K562 (cell line): ENCODE results near the gene LHFPL5. TPM values are rescaled to one million over a fixed set of nuclear protein-coding genes. Genes with fewer than 3 reads are reported as not detected.

Experiments
- ATAC-seq: fragments of 200-7000 bp; cut with Tn5 transposase; 3 replicates; pipeline ENCODE4 v1.9.1; 2020; ENCODE audit warnings: moderate library complexity
- BruUV-seq: library from RNA; stranded (reverse); fragments of 400-500 nt; replicated peaks from 2 replicates; lab custom pipeline; 2021; lab: Mats Ljungman, UMichigan
- CTCF ChIA-PET: fragments of 300-600 bp; formaldehyde crosslinking; extraction: SDS; loops from one replicate; lab custom pipeline; 2021; ENCODE audit warnings: low intra/inter-chr PET ratio; lab: Yijun Ruan, JAX
- POLR2A ChIA-PET: fragments of 300-600, 350-650 bp; sonication (Branson Sonifier 250); formaldehyde crosslinking; extraction: SDS; loops from one replicate; lab custom pipeline; 2021; ENCODE audit warnings: antibody characterized with exemption, inconsistent platforms; lab: Yijun Ruan, JAX
- DNase-seq, 4 experiments: peaks; one replicate each; pipeline versions ENCODE4 v3.0.0 to v3.0.0-alpha.2; 2011 to 2018; ENCODE audit warnings: low spot score in 3 of 4, mixed read lengths in 3 of 4; ENCODE audit errors: extremely low read depth in 1 of 4
- FAIRE-seq: peaks from 2 replicates; lab custom pipeline; 2011; peaks lifted over from hg19 to GRCh38; lab: Jason Lieb, UNC
- H2AFZ ChIP-seq: 2 replicates; pipeline ENCODE4 v1.6.0; 2011; ENCODE audit warnings: low read depth, low read length, control low read depth, inconsistent platforms
- H3K27ac ChIP-seq: fragments of 200-600 bp; 3 replicates; pipeline ENCODE4 v1.8.0; 2011; ENCODE audit warnings: low read depth, mild to moderate bottlenecking, control low read depth, inconsistent platforms, low read length, moderate library complexity, mixed read lengths; ENCODE audit errors: extremely low read depth
- H3K27me3 ChIP-seq, 2 experiments: fragments of 300-600 bp in 1 of 2; 2 replicates in 1 of 2; 3 replicates in 1 of 2; pipeline versions ENCODE4 v1.6.0 to v1.8.0; 2011; ENCODE audit warnings: inconsistent platforms in 2 of 2, low read length in 2 of 2, mild to moderate bottlenecking in 1 of 2, mixed read lengths in 1 of 2, moderate library complexity in 1 of 2; ENCODE audit not compliant: control insufficient read depth in 2 of 2, insufficient read depth in 2 of 2
- H3K36me3 ChIP-seq: fragments of 300-600 bp; 3 replicates; pipeline ENCODE4 v1.8.0; 2011; ENCODE audit warnings: mild to moderate bottlenecking, low read length, inconsistent platforms; ENCODE audit not compliant: control insufficient read depth, insufficient read depth
- H3K4me1 ChIP-seq, 2 experiments: fragments of 200-600 bp in 1 of 2; replicated peaks in 1 of 2; 2 replicates in 1 of 2; 3 replicates in 1 of 2; pipeline versions ENCODE4 v1.5.1 to v1.8.0; 2011; ENCODE audit warnings: inconsistent platforms in 2 of 2, low read length in 2 of 2, mild to moderate bottlenecking in 1 of 2, mixed read lengths in 1 of 2, moderate library complexity in 1 of 2; ENCODE audit not compliant: control insufficient read depth in 2 of 2, insufficient read depth in 2 of 2
- H3K4me2 ChIP-seq: 2 replicates; pipeline ENCODE4 v1.6.1; 2011; ENCODE audit warnings: low read length, control low read depth, inconsistent platforms, mixed read lengths; ENCODE audit not compliant: insufficient read depth
- H3K4me3 ChIP-seq: fragments of 200-600 bp; sonication (generic), shearing (Covaris generic); 2 replicates; pipeline ENCODE4 v1.5.1; 2016; ENCODE audit warnings: control low read depth, inconsistent platforms
- H3K79me2 ChIP-seq: fragments of 200-600 bp; 3 replicates; pipeline ENCODE4 v1.8.0; 2011; ENCODE audit warnings: low read length, inconsistent platforms; ENCODE audit not compliant: control insufficient read depth, insufficient read depth
- H3K9ac ChIP-seq, 2 experiments: 2 replicates each; pipeline versions ENCODE4 v1.6.0 to v1.6.1; 2011; ENCODE audit warnings: low read depth in 2 of 2, low read length in 2 of 2, control low read depth in 1 of 2, inconsistent platforms in 1 of 2, mild to moderate bottlenecking in 1 of 2, mixed read lengths in 1 of 2; ENCODE audit not compliant: insufficient read depth in 1 of 2
- H3K9me1 ChIP-seq: one replicate; pipeline ENCODE4 v1.6.0; 2011; ENCODE audit warnings: inconsistent platforms, mild to moderate bottlenecking, low read length, moderate library complexity; ENCODE audit not compliant: control insufficient read depth, insufficient read depth
- H3K9me3 ChIP-seq: replicated peaks from 2 replicates; pipeline ENCODE4 v1.5.1; 2011; ENCODE audit warnings: low read depth, low read length, inconsistent platforms; ENCODE audit not compliant: control insufficient read depth, insufficient read depth
- H4K20me1 ChIP-seq: replicated peaks from 2 replicates; pipeline ENCODE4 v1.6.1; 2011; ENCODE audit warnings: low read length, inconsistent platforms, mixed read lengths; ENCODE audit not compliant: control insufficient read depth, insufficient read depth
- BMI1 ChIP-seq: fragments of 150-350 bp; IDR thresholded peaks from 2 replicates; pipeline ENCODE4 v1.6.1; 2014; ENCODE audit warnings: low read length
- DNMT1 ChIP-seq: fragments of 450-650 bp; IDR thresholded peaks from 2 replicates; pipeline ENCODE4 v1.6.1; 2016; ENCODE audit warnings: antibody characterized with exemption, mild to moderate bottlenecking
- FOXJ3 ChIP-seq: sonication (generic); formaldehyde crosslinking; IDR thresholded peaks from 2 replicates; pipeline ENCODE4 v1.4.0; 2020; ENCODE audit warnings: mild to moderate bottlenecking, missing genetic modification reagents
- GABPA ChIP-seq: fragments of 200-800 bp; sonication (Bioruptor generic); conservative IDR thresholded peaks from 2 replicates; pipeline ENCODE4 v1.6.1; 2016; ENCODE audit warnings: low read depth, missing genetic modification characterization, missing compliant biosample characterization
- GTF2E2 ChIP-seq: fragments of 200-800 bp; sonication (Bioruptor generic); IDR thresholded peaks from 2 replicates; pipeline ENCODE4 v1.6.1; 2016; ENCODE audit warnings: missing genetic modification characterization, missing compliant biosample characterization
- HDAC2 ChIP-seq: fragments of 450-650 bp; IDR thresholded peaks from 2 replicates; pipeline ENCODE4 v1.6.1; 2016; ENCODE audit warnings: mild to moderate bottlenecking
- HMG20A ChIP-seq: fragments of 450-650 bp; formaldehyde crosslinking; conservative IDR thresholded peaks from 2 replicates; pipeline ENCODE4 v1.4.0; 2020; ENCODE audit warnings: mild to moderate bottlenecking, mixed read lengths
- IFI16 ChIP-seq: fragments of 250-450 bp; sonication (Bioruptor Pico); IDR thresholded peaks from 2 replicates; pipeline ENCODE4 v2.1.2; 2022; ENCODE audit warnings: mild to moderate bottlenecking, inconsistent platforms
- KHSRP ChIP-seq: fragments of 450-650 bp; IDR thresholded peaks from 2 replicates; pipeline ENCODE4 v1.6.1; 2017
- MTA3 ChIP-seq: fragments of 450-650 bp; formaldehyde crosslinking; IDR thresholded peaks from 2 replicates; pipeline ENCODE4 v1.6.1; 2017; ENCODE audit warnings: mild to moderate bottlenecking, borderline replicate concordance
- RBM39 ChIP-seq: fragments of 200-400 bp; formaldehyde crosslinking; optimal IDR thresholded peaks from 2 replicates; pipeline ENCODE3; 2018; ENCODE audit warnings: low read depth, low read length
- SMARCC2 ChIP-seq: fragments of 450-650 bp; IDR thresholded peaks from 2 replicates; pipeline ENCODE4 v1.6.1; 2017; ENCODE audit warnings: antibody characterized with exemption, moderate library complexity, mild to moderate bottlenecking, low read depth
- SRSF7 ChIP-seq: fragments of 200-400 bp; formaldehyde crosslinking; optimal IDR thresholded peaks from 2 replicates; pipeline ENCODE3; 2017; ENCODE audit warnings: mild to moderate bottlenecking, low read depth, low read length
- ZNF699 ChIP-seq: fragments of 250-450 bp; sonication (Bioruptor Pico); IDR thresholded peaks from 2 replicates; pipeline ENCODE4 v1.8.0; 2021; ENCODE audit warnings: mild to moderate bottlenecking, moderate library complexity; ENCODE audit not compliant: insufficient replicate concordance
- ZSCAN29 ChIP-seq: fragments of 450-650 bp; IDR thresholded peaks from 2 replicates; pipeline ENCODE4 v1.6.1; 2017
- WGBS: fragments of 100-300 bp; shearing (Covaris generic); methylation state at CpG from one replicate; pipeline ENCODE4 v1.1.6; 2016; ENCODE audit warnings: low coverage, mixed read lengths; ENCODE audit not compliant: insufficient coverage; ENCODE audit errors: missing lambda C conversion rate; 5-methylcytosine and 5-hydroxymethylcytosine counted together
- in situ Hi-C: fragments of 300-500 bp; cut with MboI; formaldehyde crosslinking; loops from 4 replicates; pipeline ENCODE4 v1.15.0; 2018; ENCODE audit warnings: inconsistent platforms, mixed read lengths
- intact Hi-C: fragments of 100-400 bp; cut with micrococcal nuclease; formaldehyde crosslinking; loops from 2 replicates; pipeline ENCODE4 v1.14.2; 2022
- polyA plus RNA-seq, 8 experiments: library from polyadenylated mRNA; depleted of rRNA in 4 of 8; stranded (reverse) in 5 of 8; unstranded in 3 of 8; fragments of >200 nt; fragmentation: Nextera tagmentation in 2 of 8; fragmentation: Illumina TruSeq in 1 of 8; extraction: Ambion mirVana in 2 of 8; extraction: Trizol in 1 of 8; gene quantifications; 2 replicates each; pipeline versions ENCODE4 v1.2.1 to v1.2.3, GENCODE V29; 2011 to 2014; ENCODE audit warnings: inconsistent platforms in 1 of 8, missing spikeins in 1 of 8
- total RNA-seq, 7 experiments: library from RNA; depleted of rRNA in 6 of 7; stranded (reverse); fragments of >200 nt in 6 of 7; fragmentation: Illumina TruSeq in 2 of 7; extraction: Trizol in 2 of 7; gene quantifications; 2 replicates each; pipeline versions ENCODE4 v1.2.1 to v1.2.3, GENCODE V29; 2011 to 2021; ENCODE audit warnings: low replicate concordance in 1 of 7
- TF ChIP-seq, protein P1 (sequence below): sonication (generic); formaldehyde crosslinking; IDR thresholded peaks from 2 replicates; pipeline ENCODE4 v1.8.0; 2022; ENCODE audit warnings: mild to moderate bottlenecking, missing genetic modification reagents
- TF ChIP-seq, protein P2 (sequence below): IDR thresholded peaks from 2 replicates; pipeline ENCODE4 v1.6.1; 2016; ENCODE audit warnings: missing genetic modification characterization, missing compliant biosample characterization
- TF ChIP-seq, protein P3 (sequence below): fragments of 150-350 bp; conservative IDR thresholded peaks from 2 replicates; pipeline ENCODE4 v1.6.1; 2014; ENCODE audit warnings: low read length

Gene LHFPL5
- total and polyA plus RNA-seq, 9 of the 15 experiments (the other 6 are each of a cell fraction or from before 2014, with no cell fraction given): not detected

DNA sequence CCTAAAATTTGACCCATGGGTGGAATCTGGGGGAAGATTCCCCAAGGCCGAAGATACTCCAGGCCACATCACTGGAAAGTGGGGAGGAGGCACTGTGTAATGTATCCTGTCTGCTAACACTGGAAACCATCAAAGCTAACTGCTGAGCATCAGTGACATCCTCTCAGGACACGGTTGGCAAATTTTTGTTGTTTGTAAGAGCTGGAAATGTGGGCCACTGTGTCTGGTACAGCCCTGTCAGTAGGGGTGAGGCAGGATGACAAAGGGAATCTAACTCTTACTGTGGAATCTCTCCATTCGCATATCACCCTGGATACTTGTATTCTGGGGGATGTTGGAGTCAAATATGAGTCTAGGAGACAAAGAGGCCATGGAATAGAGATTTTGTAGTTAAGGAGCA, 45.7 kb upstream of the LHFPL5 start:
- no peaks in the 10 kb centered on the region for H3K36me3 ChIP-seq
- no peak for TF ChIP-seq BMI1
- no peak for TF ChIP-seq KHSRP
- TF ChIP-seq IFI16 (CRISPR knock-in tag): no peak
- no peak for TF ChIP-seq ZNF699 (CRISPR knock-in tag)
- no peak for TF ChIP-seq RBM39
- no peak for TF ChIP-seq HDAC2
- TF ChIP-seq SRSF7: no peak
- no peak for TF ChIP-seq FOXJ3 (CRISPR knock-in tag)
- no peak for TF ChIP-seq ZSCAN29
- no peak for TF ChIP-seq SMARCC2
- no peak for TF ChIP-seq GTF2E2 (tag)
- no peak for TF ChIP-seq DNMT1
- TF ChIP-seq, protein P1, sequence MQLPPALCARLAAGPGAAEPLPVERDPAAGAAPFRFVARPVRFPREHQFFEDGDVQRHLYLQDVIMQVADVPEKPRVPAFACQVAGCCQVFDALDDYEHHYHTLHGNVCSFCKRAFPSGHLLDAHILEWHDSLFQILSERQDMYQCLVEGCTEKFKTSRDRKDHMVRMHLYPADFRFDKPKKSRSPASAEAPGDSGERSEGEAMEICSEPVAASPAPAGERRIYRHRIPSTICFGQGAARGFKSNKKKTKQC (CRISPR knock-in tag): no peak
- TF ChIP-seq, protein P2, sequence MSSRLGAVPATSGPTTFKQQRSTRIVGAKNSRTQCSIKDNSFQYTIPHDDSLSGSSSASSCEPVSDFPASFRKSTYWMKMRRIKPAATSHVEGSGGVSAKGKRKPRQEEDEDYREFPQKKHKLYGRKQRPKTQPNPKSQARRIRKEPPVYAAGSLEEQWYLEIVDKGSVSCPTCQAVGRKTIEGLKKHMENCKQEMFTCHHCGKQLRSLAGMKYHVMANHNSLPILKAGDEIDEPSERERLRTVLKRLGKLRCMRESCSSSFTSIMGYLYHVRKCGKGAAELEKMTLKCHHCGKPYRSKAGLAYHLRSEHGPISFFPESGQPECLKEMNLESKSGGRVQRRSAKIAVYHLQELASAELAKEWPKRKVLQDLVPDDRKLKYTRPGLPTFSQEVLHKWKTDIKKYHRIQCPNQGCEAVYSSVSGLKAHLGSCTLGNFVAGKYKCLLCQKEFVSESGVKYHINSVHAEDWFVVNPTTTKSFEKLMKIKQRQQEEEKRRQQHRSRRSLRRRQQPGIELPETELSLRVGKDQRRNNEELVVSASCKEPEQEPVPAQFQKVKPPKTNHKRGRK (tag): no peak
- TF ChIP-seq, protein P3, sequence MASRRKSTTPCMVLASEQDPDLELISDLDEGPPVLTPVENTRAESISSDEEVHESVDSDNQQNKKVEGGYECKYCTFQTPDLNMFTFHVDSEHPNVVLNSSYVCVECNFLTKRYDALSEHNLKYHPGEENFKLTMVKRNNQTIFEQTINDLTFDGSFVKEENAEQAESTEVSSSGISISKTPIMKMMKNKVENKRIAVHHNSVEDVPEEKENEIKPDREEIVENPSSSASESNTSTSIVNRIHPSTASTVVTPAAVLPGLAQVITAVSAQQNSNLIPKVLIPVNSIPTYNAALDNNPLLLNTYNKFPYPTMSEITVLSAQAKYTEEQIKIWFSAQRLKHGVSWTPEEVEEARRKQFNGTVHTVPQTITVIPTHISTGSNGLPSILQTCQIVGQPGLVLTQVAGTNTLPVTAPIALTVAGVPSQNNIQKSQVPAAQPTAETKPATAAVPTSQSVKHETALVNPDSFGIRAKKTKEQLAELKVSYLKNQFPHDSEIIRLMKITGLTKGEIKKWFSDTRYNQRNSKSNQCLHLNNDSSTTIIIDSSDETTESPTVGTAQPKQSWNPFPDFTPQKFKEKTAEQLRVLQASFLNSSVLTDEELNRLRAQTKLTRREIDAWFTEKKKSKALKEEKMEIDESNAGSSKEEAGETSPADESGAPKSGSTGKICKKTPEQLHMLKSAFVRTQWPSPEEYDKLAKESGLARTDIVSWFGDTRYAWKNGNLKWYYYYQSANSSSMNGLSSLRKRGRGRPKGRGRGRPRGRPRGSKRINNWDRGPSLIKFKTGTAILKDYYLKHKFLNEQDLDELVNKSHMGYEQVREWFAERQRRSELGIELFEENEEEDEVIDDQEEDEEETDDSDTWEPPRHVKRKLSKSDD: no peak
- no peak for TF ChIP-seq HMG20A (CRISPR knock-in tag)
- TF ChIP-seq MTA3: no peak
- no peak for TF ChIP-seq GABPA (tag)
- no TSS peak for BruUV-seq
- peaks cover 48 to 72% of the 10 kb centered on the region in 2 experiments for H3K27me3 ChIP-seq
- in situ Hi-C loops (no loop called here), intact Hi-C loops (loop anchor here (5.0 kb wide), 2 partner anchors 198 to 237 kb away; no protein-coding TSS in a partner anchor)
- DNase-seq (no peak), ATAC-seq (no peak), FAIRE-seq (no peak)
- H3K4me3 ChIP-seq: no peak overlapping the region
- WGBS: 4% methylated on average over 3 of the region's 3 CpGs
- H3K27ac ChIP-seq: no peak overlapping the region
- H4K20me1 ChIP-seq: no peaks in the 10 kb centered on the region
- no peaks in the 10 kb centered on the region for H3K9me1 ChIP-seq
- H2AFZ ChIP-seq: no peak overlapping the region
- no peak overlapping the region for H3K4me2 ChIP-seq
- H3K4me1 ChIP-seq: no peaks in the 10 kb centered on the region
- no peaks in the 10 kb centered on the region for H3K9me3 ChIP-seq
- POLR2A ChIA-PET: interaction anchor here (0.6 to 0.8 kb wide), 3 partner anchors 9 to 301 kb away, joined by 3 read pairs; no protein-coding TSS in a partner anchor
- H3K9ac ChIP-seq: no peak overlapping the region
- CTCF ChIA-PET: no interaction called here
- H3K79me2 ChIP-seq: no peaks in the 10 kb centered on the region
